ENCODE data around the gene EEF1AKMT3.

The EEF1AKMT3 gene

DNA sequence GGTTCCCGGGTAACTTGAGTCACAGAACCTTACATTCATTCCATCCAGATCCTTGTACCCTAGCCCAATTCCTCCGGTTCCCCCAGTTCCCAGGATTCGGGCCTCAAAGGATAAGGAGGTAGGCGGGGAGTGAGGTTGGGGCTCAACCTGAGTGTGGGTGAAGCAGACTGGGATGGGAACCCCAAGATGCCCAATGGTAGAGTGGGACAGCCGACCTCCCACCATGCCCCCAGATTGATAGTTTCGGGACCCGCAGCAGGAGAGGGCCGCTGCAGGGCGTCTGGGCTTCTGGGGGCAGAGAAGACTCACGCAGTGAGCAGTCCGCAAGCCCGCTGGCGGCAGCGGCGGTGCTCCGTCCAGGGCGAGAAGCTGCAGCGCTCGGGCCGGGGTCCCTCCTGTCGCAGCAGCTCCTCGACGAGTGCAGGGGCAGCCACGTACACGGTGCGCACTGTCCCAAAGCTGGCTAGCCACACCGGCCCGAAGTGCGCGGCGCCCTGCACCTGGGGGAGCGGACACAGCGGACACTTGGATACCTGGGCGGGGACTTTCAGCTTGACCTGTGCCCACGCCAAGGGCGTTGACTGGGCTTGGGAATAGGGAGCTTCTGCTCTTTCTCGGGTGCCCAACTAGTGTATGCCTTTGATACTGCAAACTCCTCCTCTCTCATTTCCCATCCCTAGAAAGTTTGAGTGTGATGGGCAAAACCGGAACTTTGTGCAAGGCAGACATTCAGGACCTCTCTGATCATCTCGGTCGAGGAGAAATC is 6.5 kb upstream of the EEF1AKMT3 start:
- Histone ChIP-seq H3K36me3 (ENCODE audit: insufficient read depth, low read length) (no peaks in the 10 kb centered on the region), H3K4me3 (ENCODE audit: low read length, poor library complexity, severe bottlenecking) (no peak overlapping the region), H3K9ac (ENCODE audit: low read depth, low read length, poor library complexity, severe bottlenecking) (no peak overlapping the region), H3K27me3 (ENCODE audit: insufficient read depth, low read length, poor library complexity, severe bottlenecking) (no peaks in the 10 kb centered on the region), H3F3A (ENCODE audit: low read depth) (no peaks in the 10 kb centered on the region), H3K9me2 (replicated peaks; ENCODE audit: low read depth, low read length) (no peaks in the 10 kb centered on the region), H3K79me2 (ENCODE audit: insufficient read depth, low read length) (peaks cover 5% of the 10 kb centered on the region), H2AFZ (ENCODE audit: low read length) (no peak overlapping the region), H4K20me1 (ENCODE audit: insufficient read depth, low read length, poor library complexity, severe bottlenecking) (peaks cover under 1% of the 10 kb centered on the region), H3K4me2 (ENCODE audit: low read depth, low read length, poor library complexity, severe bottlenecking) (no peak overlapping the region), H3K4me1 (ENCODE audit: insufficient read depth, low read length, poor library complexity, severe bottlenecking) (peaks cover 4% of the 10 kb centered on the region), H3K9me3 (ENCODE audit: insufficient read depth, low read depth, low read length) (no peaks in the 10 kb centered on the region)
- TF ChIP-seq EZH2phosphoT487 (IDR thresholded peaks at IDR 0.05; ENCODE audit: borderline replicate concordance) (no peak), CTCF (conservative IDR thresholded peaks at IDR 0.05; ENCODE audit: low read length) (no peak)

DNA sequence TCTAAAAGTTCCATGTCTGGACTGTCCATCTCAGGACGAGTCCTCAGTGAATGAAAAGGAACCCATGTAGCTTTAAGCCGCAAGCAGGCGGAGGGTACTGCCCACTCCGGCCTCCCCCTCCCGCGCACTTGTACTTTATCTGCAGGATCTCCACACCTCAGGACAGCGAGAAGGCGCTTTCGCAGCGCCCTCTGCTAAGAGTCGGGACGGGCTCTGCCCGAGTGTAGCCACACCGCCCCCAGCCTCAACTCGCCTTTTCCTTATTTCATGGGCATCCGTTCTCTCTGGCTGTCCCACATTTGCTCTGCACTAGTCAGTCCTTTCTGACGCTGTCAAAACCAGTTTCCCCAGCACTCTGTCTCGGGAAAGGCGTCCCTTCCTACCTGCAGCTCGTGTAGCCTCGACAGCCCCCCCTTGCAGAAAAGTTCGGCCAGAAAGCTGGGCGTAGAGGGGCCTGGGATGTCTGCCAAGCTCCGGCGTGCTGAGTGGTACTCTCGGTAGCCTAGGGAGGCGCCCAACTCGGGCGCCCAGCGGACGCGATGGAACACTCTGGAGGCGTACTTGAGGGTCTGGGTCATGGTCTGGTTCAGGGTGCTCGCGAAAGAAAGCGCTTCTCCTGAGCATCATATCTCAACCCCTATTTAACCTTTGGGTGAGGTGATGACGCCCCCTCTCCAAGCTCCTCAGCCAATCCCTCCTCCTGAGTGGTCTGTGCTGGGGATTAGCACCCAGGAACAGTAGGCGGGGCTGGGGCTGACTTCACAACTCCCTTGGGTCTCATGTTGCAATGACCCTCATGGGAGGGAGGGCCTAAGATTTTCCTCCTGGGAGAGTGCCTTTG is 5.7 kb upstream of the EEF1AKMT3 start, which contains the start of gene CYP27B1:
TSS of gene CYP27B1 (minus strand) at position 615 of the 841 bp plus-strand sequence. CDS start at position 578, 37 bp downstream.
- H3K9me2 ChIP-seq (replicated peaks; ENCODE audit: low read depth, low read length) = no peaks in the 10 kb centered on the region
- H3K9me3 ChIP-seq (ENCODE audit: insufficient read depth, low read depth, low read length) = no peaks in the 10 kb centered on the region
- H3K4me3 ChIP-seq (ENCODE audit: low read length, poor library complexity, severe bottlenecking) = no peak within 1 kb of the TSS
- H3K79me2 ChIP-seq (ENCODE audit: insufficient read depth, low read length) = peaks cover 11% of the 10 kb centered on the region
- no peak within 1 kb of the TSS for H2AFZ ChIP-seq (ENCODE audit: low read length)
- H3K27me3 ChIP-seq (ENCODE audit: insufficient read depth, low read length, poor library complexity, severe bottlenecking) = no peaks in the 10 kb centered on the region
- no peak for TF ChIP-seq CTCF (conservative IDR thresholded peaks at IDR 0.05; ENCODE audit: low read length)
- TF ChIP-seq EZH2phosphoT487 (IDR thresholded peaks at IDR 0.05; ENCODE audit: borderline replicate concordance) = no peak
- H3K36me3 ChIP-seq (ENCODE audit: insufficient read depth, low read length) = no peaks in the 10 kb centered on the region
- H4K20me1 ChIP-seq (ENCODE audit: insufficient read depth, low read length, poor library complexity, severe bottlenecking) = no peaks in the 10 kb centered on the region
- H3K4me2 ChIP-seq (ENCODE audit: low read depth, low read length, poor library complexity, severe bottlenecking) = no peak within 1 kb of the TSS
- no peaks in the 10 kb centered on the region for H3F3A ChIP-seq (ENCODE audit: low read depth)
- peaks cover 11% of the 10 kb centered on the region for H3K4me1 ChIP-seq (ENCODE audit: insufficient read depth, low read length, poor library complexity, severe bottlenecking)
- H3K9ac ChIP-seq (ENCODE audit: low read depth, low read length, poor library complexity, severe bottlenecking) = no peak within 1 kb of the TSS

DNA sequence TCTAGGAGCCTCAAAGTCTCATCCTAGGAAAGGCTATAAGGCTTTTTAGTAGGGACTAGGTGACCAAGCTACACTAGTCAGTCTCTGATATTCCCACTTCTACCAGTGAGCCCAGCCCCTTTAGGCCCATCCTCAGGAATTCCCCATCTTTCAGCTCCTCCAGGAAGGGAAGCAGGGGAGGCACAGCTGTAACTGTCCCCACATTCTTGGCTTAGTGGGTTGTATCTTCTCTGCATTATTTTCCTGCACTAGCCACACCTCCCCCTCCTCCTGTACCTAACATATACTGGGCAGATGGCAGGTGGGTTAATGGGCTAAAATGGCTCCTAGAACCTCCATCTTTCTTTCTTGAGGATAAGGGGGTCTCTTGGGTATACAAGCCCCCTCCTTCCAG is 5.1 kb upstream of the EEF1AKMT3 start:
- Histone ChIP-seq H3K9me3 (ENCODE audit: insufficient read depth, low read depth, low read length) (no peaks in the 10 kb centered on the region), H3K36me3 (ENCODE audit: insufficient read depth, low read length) (no peaks in the 10 kb centered on the region), H2AFZ (ENCODE audit: low read length) (no peak overlapping the region), H3K9ac (ENCODE audit: low read depth, low read length, poor library complexity, severe bottlenecking) (no peak overlapping the region), H3K9me2 (replicated peaks; ENCODE audit: low read depth, low read length) (no peaks in the 10 kb centered on the region), H3K79me2 (ENCODE audit: insufficient read depth, low read length) (peaks cover 11% of the 10 kb centered on the region), H3K27me3 (ENCODE audit: insufficient read depth, low read length, poor library complexity, severe bottlenecking) (no peaks in the 10 kb centered on the region), H3K4me2 (ENCODE audit: low read depth, low read length, poor library complexity, severe bottlenecking) (no peak overlapping the region), H3K4me1 (ENCODE audit: insufficient read depth, low read length, poor library complexity, severe bottlenecking) (peaks cover 11% of the 10 kb centered on the region), H3F3A (ENCODE audit: low read depth) (no peaks in the 10 kb centered on the region), H3K4me3 (ENCODE audit: low read length, poor library complexity, severe bottlenecking) (no peak overlapping the region), H4K20me1 (ENCODE audit: insufficient read depth, low read length, poor library complexity, severe bottlenecking) (no peaks in the 10 kb centered on the region)
- TF ChIP-seq EZH2phosphoT487 (IDR thresholded peaks at IDR 0.05; ENCODE audit: borderline replicate concordance) (no peak), CTCF (conservative IDR thresholded peaks at IDR 0.05; ENCODE audit: low read length) (no peak)

Measured in Loucy (cell line).